IMR-90 (cell line): ENCODE measurements around the gene MFSD6. TPM values are rescaled to one million over a fixed set of nuclear protein-coding genes. Genes with fewer than 3 reads are reported as not detected.

Source experiments
- ATAC-seq: fragments of 200-7000 bp; cut with Tn5 transposase; 2 replicates; pipeline ENCODE4 v1.9.1; 2020; ENCODE audit warnings: low read depth, mild to moderate bottlenecking, moderate library complexity
- BruUV-seq: library from RNA; stranded (reverse); fragments of 400-500 nt; replicated peaks from 2 replicates; lab custom pipeline; 2021; lab: Mats Ljungman, UMichigan
- CTCF ChIA-PET: fragments of 300-600 bp; formaldehyde crosslinking; extraction: SDS; loops from one replicate; lab custom pipeline; 2021; ENCODE audit warnings: antibody characterized with exemption; lab: Yijun Ruan, JAX
- POLR2A ChIA-PET: fragments of 300-600 bp; sonication (Branson Sonifier 250); formaldehyde crosslinking; loops from one replicate; lab custom pipeline; 2022; ENCODE audit warnings: antibody characterized with exemption; ENCODE audit not compliant: unreplicated experiment; lab: Charles Lee
- DNase-seq: peaks from one replicate; pipeline ENCODE4 v3.0.0; 2013
- H2AFZ ChIP-seq: replicated peaks from 2 replicates; pipeline ENCODE3; 2013; ENCODE audit warnings: low read length, mild to moderate bottlenecking; ENCODE audit not compliant: poor library complexity
- H2AK5ac ChIP-seq: 2 replicates; pipeline ENCODE4 v1.6.1; 2013; ENCODE audit warnings: low read depth, low read length, inconsistent platforms
- H2AK9ac ChIP-seq: replicated peaks from 2 replicates; pipeline ENCODE3; 2013; ENCODE audit warnings: mild to moderate bottlenecking, low read depth, low read length, moderate library complexity; ENCODE audit not compliant: poor library complexity
- H2BK120ac ChIP-seq: 2 replicates; pipeline ENCODE4 v1.6.1; 2013; ENCODE audit warnings: low read depth, low read length, inconsistent platforms
- H2BK15ac ChIP-seq: 3 replicates; pipeline ENCODE4 v1.6.1; 2013; ENCODE audit warnings: low read depth, low read length, inconsistent platforms
- H2BK20ac ChIP-seq: 2 replicates; pipeline ENCODE4 v1.6.1; 2013; ENCODE audit warnings: low read depth, mild to moderate bottlenecking, inconsistent platforms, low read length, moderate library complexity
- H2BK5ac ChIP-seq: 2 replicates; pipeline ENCODE4 v1.6.1; 2013; ENCODE audit warnings: mild to moderate bottlenecking, low read depth, low read length, inconsistent platforms; ENCODE audit not compliant: poor library complexity, severe bottlenecking
- H3K14ac ChIP-seq: replicated peaks from 2 replicates; pipeline ENCODE4 v1.6.1; 2013; ENCODE audit warnings: low read depth, low read length, inconsistent platforms
- H3K18ac ChIP-seq: 2 replicates; pipeline ENCODE4 v1.6.1; 2013; ENCODE audit warnings: low read depth, low read length, control low read depth
- H3K23ac ChIP-seq: 2 replicates; pipeline ENCODE4 v1.6.1; 2013; ENCODE audit warnings: low read depth, low read length, inconsistent platforms
- H3K27ac ChIP-seq: 2 replicates; pipeline ENCODE4 v1.5.1; 2013; ENCODE audit warnings: mild to moderate bottlenecking, control low read depth, low read length; ENCODE audit not compliant: insufficient read depth
- H3K27me3 ChIP-seq: 2 replicates; pipeline ENCODE4 v1.6.1; 2013; ENCODE audit warnings: low read length; ENCODE audit not compliant: control insufficient read depth, insufficient read depth
- H3K36me3 ChIP-seq: 2 replicates; pipeline ENCODE4 v1.6.1; 2013; ENCODE audit warnings: low read length, mixed read lengths; ENCODE audit not compliant: control insufficient read depth, insufficient read depth
- H3K4ac ChIP-seq: 2 replicates; pipeline ENCODE4 v1.6.1; 2013; ENCODE audit warnings: low read depth, low read length, inconsistent platforms
- H3K4me1 ChIP-seq: 2 replicates; pipeline ENCODE4 v1.6.1; 2013; ENCODE audit warnings: low read length, mixed read lengths; ENCODE audit not compliant: control insufficient read depth, insufficient read depth
- H3K4me2 ChIP-seq: 2 replicates; pipeline ENCODE4 v1.6.1; 2013; ENCODE audit warnings: low read depth, mild to moderate bottlenecking, control low read depth, low read length, moderate library complexity
- H3K4me3 ChIP-seq: 2 replicates; pipeline ENCODE4 v1.5.1; 2013; ENCODE audit warnings: low read depth, mild to moderate bottlenecking, control low read depth, low read length, moderate library complexity; ENCODE audit not compliant: insufficient read depth
- H3K56ac ChIP-seq: 2 replicates; pipeline ENCODE4 v1.6.1; 2013; ENCODE audit warnings: low read length, inconsistent platforms; ENCODE audit not compliant: insufficient read depth; ENCODE audit errors: extremely low read depth
- H3K79me1 ChIP-seq, 2 experiments: 2 replicates each; pipeline ENCODE4 v1.6.1; 2013; ENCODE audit warnings: low read length in 2 of 2, inconsistent platforms in 1 of 2, low read depth in 1 of 2
- H3K9ac ChIP-seq: 2 replicates; pipeline ENCODE4 v1.6.1; 2013; ENCODE audit warnings: low read depth, low read length, control low read depth
- H3K9me1 ChIP-seq: 2 replicates; pipeline ENCODE4 v1.6.1; 2013; ENCODE audit warnings: low read length, inconsistent platforms; ENCODE audit not compliant: insufficient read depth
- H3K9me3 ChIP-seq: 2 replicates; pipeline ENCODE4 v1.6.1; 2013; ENCODE audit warnings: low read length; ENCODE audit not compliant: control insufficient read depth, insufficient read depth
- H4K20me1 ChIP-seq: 2 replicates; pipeline ENCODE4 v1.6.1; 2013; ENCODE audit warnings: low read length, inconsistent platforms; ENCODE audit not compliant: insufficient read depth
- H4K5ac ChIP-seq: 2 replicates; pipeline ENCODE4 v1.6.1; 2013; ENCODE audit warnings: mild to moderate bottlenecking, low read depth, low read length, control low read depth
- H4K8ac ChIP-seq, 2 experiments: 2 replicates each; pipeline ENCODE4 v1.6.1; 2013; ENCODE audit warnings: low read depth in 2 of 2, low read length in 2 of 2, control low read depth in 1 of 2, inconsistent platforms in 1 of 2
- H4K91ac ChIP-seq: 2 replicates; pipeline ENCODE4 v1.6.1; 2013; ENCODE audit warnings: low read depth, low read length, inconsistent platforms; ENCODE audit not compliant: insufficient read depth
- CHD1 ChIP-seq: IDR thresholded peaks from 2 replicates; pipeline ENCODE4 v1.6.1; 2012; ENCODE audit warnings: low read depth, low read length, improper control_type of control experiment
- MAFK ChIP-seq: IDR thresholded peaks from 2 replicates; pipeline ENCODE4 v1.6.1; 2012; ENCODE audit warnings: low read depth, low read length, improper control_type of control experiment
- MAZ ChIP-seq: IDR thresholded peaks from 2 replicates; pipeline ENCODE4 v1.6.1; 2012; ENCODE audit warnings: low read depth, mild to moderate bottlenecking, low read length, improper control_type of control experiment, moderate library complexity, borderline replicate concordance
- POLR2A ChIP-seq: IDR thresholded peaks from 2 replicates; pipeline ENCODE4 v1.6.1; 2012; ENCODE audit warnings: mild to moderate bottlenecking, low read depth, low read length
- RCOR1 ChIP-seq: IDR thresholded peaks from 2 replicates; pipeline ENCODE4 v1.6.1; 2012; ENCODE audit warnings: mild to moderate bottlenecking, low read length, improper control_type of control experiment; ENCODE audit not compliant: insufficient replicate concordance
- RFX5 ChIP-seq: IDR thresholded peaks from 2 replicates; pipeline ENCODE4 v1.8.0; 2012; ENCODE audit warnings: low read depth, mild to moderate bottlenecking, low read length, moderate library complexity
- WGBS, 2 experiments: methylation state at CpG; one replicate each; pipeline versions ENCODE4 v1.1.5 to v1.1.7; 2013; ENCODE audit warnings: missing lambda C conversion rate in 2 of 2; ENCODE audit not compliant: insufficient read length in 1 of 2; ENCODE audit errors: extremely low coverage in 2 of 2; 5-methylcytosine and 5-hydroxymethylcytosine counted together
- dilution Hi-C: fragments of 300-500 bp; cut with HindIII; formaldehyde crosslinking; loops from one replicate; pipeline ENCODE4 v1.14.3; 2018; ENCODE audit warnings: low sequenced_read_pairs; ENCODE audit not compliant: unreplicated experiment
- in situ Hi-C: fragments of 300-500 bp; cut with MboI; formaldehyde crosslinking; loops from 3 replicates; pipeline ENCODE4 v1.14.3; 2019; ENCODE audit warnings: low sequenced_read_pairs, inconsistent platforms, mixed read lengths
- intact Hi-C: fragments of 100-400 bp; cut with micrococcal nuclease; formaldehyde crosslinking; loops from 2 replicates; pipeline ENCODE4 v1.10.0; 2022
- polyA plus RNA-seq, 3 experiments: library from polyadenylated mRNA; depleted of rRNA; stranded (reverse); fragments of >200 nt; gene quantifications; 2 replicates each; pipeline ENCODE4 v1.2.3, GENCODE V29; 2012; ENCODE audit warnings: low replicate concordance in 1 of 3
- total RNA-seq: library from RNA; depleted of rRNA; stranded (reverse); fragments of >200 nt; gene quantifications from 2 replicates; pipeline ENCODE4 v1.2.3, GENCODE V29; 2012

Gene MFSD6
- total and polyA plus RNA-seq, 2 of the 4 experiments (the other 2 are of a cell fraction), result 4.2 to 7.7 TPM

- DNase-seq, result peak; percentile 53
- H3K4me1 ChIP-seq, result peaks cover 19% of the 10 kb centered on the region
- no peak for TF ChIP-seq MAFK
- TF ChIP-seq RFX5, result no peak
- no peak for TF ChIP-seq MAZ
- no peak for TF ChIP-seq CHD1
- no peak for TF ChIP-seq POLR2A
- no peak for TF ChIP-seq RCOR1
- no peak overlapping the region for H3K27ac ChIP-seq
- H4K91ac ChIP-seq, result no peak overlapping the region
- H3K4me3 ChIP-seq, result no peak overlapping the region
- peaks cover 11 to 15% of the 10 kb centered on the region in 2 experiments for H3K79me1 ChIP-seq
- no peak overlapping the region for H3K9ac ChIP-seq
- no peaks in the 10 kb centered on the region for H4K20me1 ChIP-seq
- H3K4me2 ChIP-seq, result peak overlapping the region; percentile 4; the same call in 1 of the 2 replicates
- no peak for ATAC-seq
- peak overlapping the region; percentile 20; the same call in 1 of the 2 replicates for H4K5ac ChIP-seq
- dilution Hi-C loops, result no loop called here
- peak overlapping the region; percentile 34; the same call in 1 of the 2 replicates for H3K4ac ChIP-seq
- no peak overlapping the region for H2BK5ac ChIP-seq
- H2AK5ac ChIP-seq, result peak overlapping the region; percentile 8; the same call in 1 of the 2 replicates
- no peaks in the 10 kb centered on the region for H3K27me3 ChIP-seq
- H3K9me1 ChIP-seq, result peaks cover 18% of the 10 kb centered on the region
- no peaks in the 10 kb centered on the region for H3K36me3 ChIP-seq
- no peak overlapping the region for H3K23ac ChIP-seq
- 0 out of 3 replicates have a peak overlapping the region, but pooled peaks have one; percentile 27 for H2BK15ac ChIP-seq
- BruUV-seq, result no TSS peak
- ChIA-PET CTCF (no interaction called here), POLR2A (no interaction called here)
- H2BK20ac ChIP-seq, result peak overlapping the region; percentile 2; the same call in 1 of the 2 replicates
- 0 out of 4 replicates have a peak overlapping the region, but pooled peaks of 1 of the 2 experiments have one; percentile 4 for H4K8ac ChIP-seq
- H3K56ac ChIP-seq, result no peak overlapping the region
- H3K14ac ChIP-seq, result 0 out of 2 replicates have a peak overlapping the region, but pooled peaks have one; percentile 3
- peak overlapping the region; percentile 34; the same call in 1 of the 2 replicates for H3K18ac ChIP-seq
- H3K9me3 ChIP-seq, result peaks cover 5% of the 10 kb centered on the region; the same call in 1 of the 2 replicates
- intact Hi-C loops, result no loop called here
- in situ Hi-C loops, result no loop called here
- 53% methylated on average over 2 of the region's 6 CpGs; no CpG with 5 or more reads in 1 of the 2 experiments for WGBS, 2 experiments
- no peak overlapping the region for H2BK120ac ChIP-seq
- H2AK9ac ChIP-seq, result no peak overlapping the region
- H2AFZ ChIP-seq, result no peak overlapping the region
These were observed 122.2 kb downstream of the MFSD6 start for GRCh38 chr2:190530248-190530900.
